ENCODE data around the gene HECTD1. TPM values are rescaled to one million over a fixed set of nuclear protein-coding genes. Genes with fewer than 3 reads are reported as not detected.

Gene HECTD1
- total RNA-seq, 4 donors from 2014 or later: 356 to 453 (median 420) TPM

- DNase-seq: no peak
- no peak for TF ChIP-seq POLR2A (IDR thresholded peaks at IDR 0.05)
- no peak for TF ChIP-seq CTCF (IDR thresholded peaks at IDR 0.05 in 4 of 5, conservative IDR thresholded peaks at IDR 0.05 in 1 of 5)
- Histone ChIP-seq H3K4me1 (peaks cover 9 to 24% of the 10 kb centered on the region in 2 donors), H3K27me3 (no peaks in the 10 kb centered on the region), H3K4me3 (no peak overlapping the region), H3K36me3 (no peaks in the 10 kb centered on the region), H3K9me3 (no peaks in the 10 kb centered on the region), H3K27ac (peak overlapping the region; percentile 79 to 89 (median 86))
- no peak for ATAC-seq
- in situ Hi-C loops (cut with MboI; ENCODE audit: low sequenced_read_pairs in 4 of 4): no loop called here
- intact Hi-C loops (cut with DNase I; ENCODE audit: low total_unique reads): loop anchor here (2.0 to 5.0 kb wide), 2 partner anchors 22 to 94 kb away; partner anchors contain the start of gene HECTD1
Measured at GRCh38 chr14:31228533-31228932, 20.9 kb upstream of the HECTD1 start.

GRCh38 chr14:31224808-31225207 lies 17.2 kb upstream of the HECTD1 start:
- Histone ChIP-seq H3K9me3 (no peaks in the 10 kb centered on the region), H3K4me1 (peaks cover 9 to 16% of the 10 kb centered on the region in 2 donors), H3K36me3 (no peaks in the 10 kb centered on the region), H3K4me3 (no peak overlapping the region), H3K27ac (no peak overlapping the region), H3K27me3 (no peaks in the 10 kb centered on the region)
- in situ Hi-C loops (cut with MboI; ENCODE audit: low sequenced_read_pairs in 4 of 4) (loop anchor here in 1 of 4 donors (25.0 kb wide), 1 partner anchor 112 kb away; no protein-coding TSS in a partner anchor), intact Hi-C loops (cut with DNase I; ENCODE audit: low total_unique reads) (loop anchor here (5.0 kb wide), 1 partner anchor 97 kb away; no protein-coding TSS in a partner anchor)
- no peak for TF ChIP-seq POLR2A (IDR thresholded peaks at IDR 0.05)
- no peak for TF ChIP-seq CTCF (IDR thresholded peaks at IDR 0.05 in 4 of 5, conservative IDR thresholded peaks at IDR 0.05 in 1 of 5)
- DNase-seq: no peak
- no peak for ATAC-seq

GRCh38 chr14:31223331-31223730 lies 15.7 kb upstream of the HECTD1 start:
- Histone ChIP-seq H3K4me3 (no peak overlapping the region), H3K27ac (no peak overlapping the region), H3K9me3 (no peaks in the 10 kb centered on the region), H3K36me3 (no peaks in the 10 kb centered on the region), H3K4me1 (peaks cover 0 to 3% of the 10 kb centered on the region in 2 donors), H3K27me3 (no peaks in the 10 kb centered on the region)
- TF ChIP-seq CTCF (IDR thresholded peaks at IDR 0.05 in 4 of 5, conservative IDR thresholded peaks at IDR 0.05 in 1 of 5) (no peak), POLR2A (IDR thresholded peaks at IDR 0.05) (no peak)
- no peak for ATAC-seq
- in situ Hi-C loops (cut with MboI; ENCODE audit: low sequenced_read_pairs in 4 of 4) (loop anchor here in 1 of 4 donors (25.0 kb wide), 1 partner anchor 114 kb away; no protein-coding TSS in a partner anchor), intact Hi-C loops (cut with DNase I; ENCODE audit: low total_unique reads) (no loop called here)
- DNase-seq: no peak

- Histone ChIP-seq H3K4me3 (no peak overlapping the region), H3K36me3 (no peaks in the 10 kb centered on the region), H3K4me1 (no peaks in the 10 kb centered on the region), H3K27ac (no peak overlapping the region), H3K9me3 (no peaks in the 10 kb centered on the region), H3K27me3 (no peaks in the 10 kb centered on the region)
- no peak for DNase-seq
- ATAC-seq: no peak
- no peak for TF ChIP-seq CTCF (IDR thresholded peaks at IDR 0.05 in 4 of 5, conservative IDR thresholded peaks at IDR 0.05 in 1 of 5)
- TF ChIP-seq POLR2A (IDR thresholded peaks at IDR 0.05): no peak
- in situ Hi-C loops (cut with MboI; ENCODE audit: low sequenced_read_pairs in 4 of 4) (loop anchor here in 1 of 4 donors (25.0 kb wide), 1 partner anchor 114 kb away; no protein-coding TSS in a partner anchor), intact Hi-C loops (cut with DNase I; ENCODE audit: low total_unique reads) (no loop called here)
Measured at GRCh38 chr14:31222834-31223233, 15.2 kb upstream of the HECTD1 start.

- H3K27ac ChIP-seq: no peak overlapping the region
- intact Hi-C loops (cut with DNase I; ENCODE audit: low total_unique reads) (no loop called here), in situ Hi-C loops (cut with MboI; ENCODE audit: low sequenced_read_pairs in 4 of 4) (loop anchor here in 1 of 4 donors (25.0 kb wide), 1 partner anchor 116 kb away; no protein-coding TSS in a partner anchor)
- H3K4me3 ChIP-seq: no peak overlapping the region
- ATAC-seq (no peak), DNase-seq (no peak)
- no peaks in the 10 kb centered on the region for H3K27me3 ChIP-seq
- H3K4me1 ChIP-seq: no peaks in the 10 kb centered on the region
- no peak for TF ChIP-seq POLR2A (IDR thresholded peaks at IDR 0.05)
- TF ChIP-seq CTCF (IDR thresholded peaks at IDR 0.05 in 4 of 5, conservative IDR thresholded peaks at IDR 0.05 in 1 of 5): no peak
- H3K36me3 ChIP-seq: no peaks in the 10 kb centered on the region
- H3K9me3 ChIP-seq: no peaks in the 10 kb centered on the region
Measured at GRCh38 chr14:31221266-31221665, 13.7 kb upstream of the HECTD1 start.
